ENCODE data around the gene UPK3B. TPM values are rescaled to one million over a fixed set of nuclear protein-coding genes. Genes with fewer than 3 reads are reported as not detected.

Gene UPK3B
- total RNA-seq, 1 experiment from 2014 or later, result not detected

Small RNA genes lying within 50 kb of the gene (small RNA-seq; reads per million reads assigned to genes)
- gene RF00019, result not detected

Other genes with a start within 250 kb of the UPK3B start
- gene HSPB1, start 207.9 kb upstream of the UPK3B start, total RNA-seq (2014; rRNA removed; shearing (Covaris generic)), result 0.43 and 1.2 TPM in 2 replicates
- 71.3 and 93.3 TPM in 2 replicates for gene YWHAG, start 151.6 kb upstream of the UPK3B start, total RNA-seq (2014; rRNA removed; shearing (Covaris generic))
- gene SSC4D, start 100.9 kb upstream of the UPK3B start, total RNA-seq (2014; rRNA removed; shearing (Covaris generic)), result 0.23 and 0.73 TPM in 2 replicates
- gene ZP3, start 85.6 kb upstream of the UPK3B start, total RNA-seq (2014; rRNA removed; shearing (Covaris generic)), result 0.94 and 2.5 TPM in 2 replicates
- gene DTX2, start 48.8 kb upstream of the UPK3B start, total RNA-seq (2014; rRNA removed; shearing (Covaris generic)), result 24.4 and 39.6 TPM in 2 replicates
- not detected in 2 replicates for gene SPDYE16, start 32.7 kb downstream of the UPK3B start, total RNA-seq (2014; rRNA removed; shearing (Covaris generic))
- 7.7 and 14.2 TPM in 2 replicates for gene POMZP3, start 116.7 kb downstream of the UPK3B start, total RNA-seq (2014; rRNA removed; shearing (Covaris generic))

Measured in HT1080 (cell line).